CD14-positive monocyte (primary cell): Measurements from ENCODE around the gene RELCH. TPM values are rescaled to one million over a fixed set of nuclear protein-coding genes. Genes with fewer than 3 reads are reported as not detected.

ENCODE experiments used
- DNase-seq, 3 donors: peaks; one replicate each; pipeline ENCODE4 v3.0.0-alpha.2; 2011 to 2022
- H2AFZ ChIP-seq: 2 replicates; pipeline ENCODE4 v1.6.0; 2012; ENCODE audit warnings: mild to moderate bottlenecking, low read depth, low read length, inconsistent platforms; ENCODE audit not compliant: insufficient read depth, poor library complexity, severe bottlenecking
- H3K27ac ChIP-seq, 2 donors: 1 replicate in 1 of 2; 2 replicates in 1 of 2; pipeline ENCODE4 v1.5.1; 2012 to 2013; ENCODE audit warnings: low read length in 2 of 2, control low read depth in 1 of 2, inconsistent platforms in 1 of 2, low read depth in 1 of 2, mild to moderate bottlenecking in 1 of 2
- H3K27me3 ChIP-seq, 2 donors: one replicate each; pipeline versions ENCODE4 v1.6.0 to v1.6.1; 2011 to 2013; ENCODE audit warnings: low read length in 2 of 2; ENCODE audit not compliant: control insufficient read depth in 2 of 2, insufficient read depth in 2 of 2
- H3K36me3 ChIP-seq, 2 donors: replicated peaks in 1 of 2; 1 replicate in 1 of 2; 2 replicates in 1 of 2; pipeline versions ENCODE4 v1.5.1 to v1.6.1; 2012 to 2013; ENCODE audit warnings: low read length in 2 of 2, control low read depth in 1 of 2, inconsistent platforms in 1 of 2, mild to moderate bottlenecking in 1 of 2; ENCODE audit not compliant: insufficient read depth in 2 of 2, control insufficient read depth in 1 of 2
- H3K4me1 ChIP-seq, 2 donors: 1 replicate in 1 of 2; 2 replicates in 1 of 2; pipeline versions ENCODE4 v1.5.1 to v1.6.1; 2012 to 2013; ENCODE audit warnings: low read length in 2 of 2, control low read depth in 1 of 2, inconsistent platforms in 1 of 2, mild to moderate bottlenecking in 1 of 2, moderate library complexity in 1 of 2; ENCODE audit not compliant: insufficient read depth in 2 of 2, control insufficient read depth in 1 of 2
- H3K4me2 ChIP-seq: replicated peaks from 2 replicates; pipeline ENCODE3; 2012; ENCODE audit warnings: low read length, moderate library complexity, mild to moderate bottlenecking; ENCODE audit not compliant: poor library complexity, severe bottlenecking; ENCODE audit errors: extremely low read depth
- H3K4me3 ChIP-seq, 3 experiments: fragments of 200-600 bp in 1 of 3; sonication (generic) in 1 of 3; replicated peaks in 1 of 3; 1 replicate in 2 of 3; 2 replicates in 1 of 3; pipeline ENCODE4 v1.5.1; 2011 to 2013; ENCODE audit warnings: low read length in 3 of 3, mild to moderate bottlenecking in 3 of 3, control low read depth in 2 of 3, low read depth in 2 of 3, inconsistent platforms in 1 of 3, moderate library complexity in 1 of 3
- H3K79me2 ChIP-seq: 2 replicates; pipeline ENCODE4 v1.6.0; 2012; ENCODE audit warnings: mild to moderate bottlenecking, control low read depth, inconsistent platforms, low read length, moderate library complexity; ENCODE audit not compliant: insufficient read depth
- H3K9ac ChIP-seq: 2 replicates; pipeline ENCODE4 v1.6.0; 2017; ENCODE audit warnings: low read length, mild to moderate bottlenecking; ENCODE audit not compliant: insufficient read depth, poor library complexity, severe bottlenecking
- H3K9me3 ChIP-seq, 2 donors: replicated peaks in 1 of 2; 1 replicate in 1 of 2; 2 replicates in 1 of 2; pipeline versions ENCODE4 v1.5.1 to v1.6.1; 2012 to 2013; ENCODE audit warnings: low read length in 2 of 2, control low read depth in 1 of 2; ENCODE audit not compliant: control insufficient read depth in 1 of 2, insufficient read depth in 1 of 2
- H4K20me1 ChIP-seq: 2 replicates; pipeline ENCODE4 v1.6.0; 2012; ENCODE audit warnings: mild to moderate bottlenecking, low read length, control low read depth, moderate library complexity; ENCODE audit not compliant: insufficient read depth
- H3K27ac Mint-ChIP-seq, 7 donors: one replicate each; pipeline ENCODE4 v1.8.0; 2020; ENCODE audit warnings: mild to moderate bottlenecking in 7 of 7, mixed read lengths in 7 of 7, moderate library complexity in 6 of 7, inconsistent platforms in 2 of 7
- H3K27me3 Mint-ChIP-seq, 3 donors: one replicate each; pipeline ENCODE4 v1.8.0; 2021 to 2022; ENCODE audit warnings: low read depth in 3 of 3, mild to moderate bottlenecking in 3 of 3, mixed read lengths in 3 of 3, moderate library complexity in 3 of 3, inconsistent platforms in 1 of 3
- H3K36me3 Mint-ChIP-seq, 2 donors: one replicate each; pipeline ENCODE4 v1.8.0; 2020; ENCODE audit warnings: mixed read lengths in 2 of 2, inconsistent platforms in 1 of 2, mild to moderate bottlenecking in 1 of 2
- H3K4me1 Mint-ChIP-seq: one replicate; pipeline ENCODE4 v1.8.0; 2020; ENCODE audit warnings: mild to moderate bottlenecking, mixed read lengths
- H3K4me3 Mint-ChIP-seq, 2 donors: one replicate each; pipeline ENCODE4 v1.8.0; 2020; ENCODE audit warnings: mild to moderate bottlenecking in 2 of 2, mixed read lengths in 2 of 2, moderate library complexity in 1 of 2
- H3K9me3 Mint-ChIP-seq, 7 donors: one replicate each; pipeline ENCODE4 v1.8.0; 2020 to 2022; ENCODE audit warnings: mixed read lengths in 7 of 7, mild to moderate bottlenecking in 6 of 7, moderate library complexity in 6 of 7, inconsistent platforms in 2 of 7
- WGBS: methylation state at CpG from one replicate; pipeline ENCODE4 v1.1.5; 2013; ENCODE audit warnings: missing lambda C conversion rate; ENCODE audit not compliant: insufficient coverage; 5-methylcytosine and 5-hydroxymethylcytosine counted together
- intact Hi-C, 2 donors: fragments of 100-400 bp; cut with micrococcal nuclease; formaldehyde crosslinking; loops; one replicate each; pipeline versions ENCODE4 v1.15.0 to v1.15.1; 2023
- polyA plus RNA-seq, 3 donors: library from polyadenylated mRNA; depleted of rRNA in 1 of 3; unstranded in 2 of 3; stranded (reverse) in 1 of 3; fragments of 300-500 nt in 2 of 3; fragments of >200 nt in 1 of 3; fragmentation: Illumina TruSeq in 2 of 3; gene quantifications; 1 replicate in 2 of 3; 2 replicates in 1 of 3; pipeline ENCODE4 v1.2.3, GENCODE V29; 2012 to 2021
- TF ChIP-seq, protein P1 (sequence below): fragments of 200-600 bp; IDR thresholded peaks from one replicate; pipeline ENCODE4 v1.8.0; 2022; ENCODE audit warnings: antibody characterized with exemption, mild to moderate bottlenecking

RELCH gene
- polyA plus RNA-seq, 3 donors: 3.8 to 30.4 (median 4.9) TPM

DNA sequence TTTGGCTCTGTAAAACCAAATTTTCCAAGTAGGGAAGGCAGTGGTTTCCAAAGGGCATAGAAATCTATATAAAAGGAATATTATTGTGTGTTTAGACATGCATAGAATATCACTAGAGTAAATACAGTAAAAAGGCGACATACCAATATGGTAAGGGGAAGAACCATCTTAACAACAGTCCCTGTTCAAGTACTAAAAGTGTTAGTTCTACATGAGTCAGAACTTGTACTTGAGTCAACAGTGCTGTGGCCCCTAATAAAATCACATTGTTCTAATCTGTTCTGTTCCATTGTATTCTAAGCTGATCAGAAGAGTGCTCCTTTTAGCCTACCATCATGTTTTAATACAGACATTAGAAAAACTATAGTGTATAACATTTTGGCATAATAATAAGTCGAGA, 102.0 kb downstream of the RELCH start:
- peaks cover 0 to 3% (median 0%) of the 10 kb centered on the region in 3 donors for H3K27me3 Mint-ChIP-seq
- H3K4me3 ChIP-seq: peak overlapping the region in 1 of 3 experiments; percentile 51
- DNase-seq: peak in 2 of 3 donors; percentile 24 to 37
- peaks cover 28 to 65% of the 10 kb centered on the region in 2 donors for H3K36me3 ChIP-seq
- H3K4me1 Mint-ChIP-seq: peaks cover 38% of the 10 kb centered on the region
- H3K4me2 ChIP-seq: peak overlapping the region; percentile 46
- H3K27me3 ChIP-seq: no peaks in the 10 kb centered on the region
- no peak overlapping the region for H3K27ac ChIP-seq
- no peak overlapping the region for H2AFZ ChIP-seq
- no peak overlapping the region for H3K4me3 Mint-ChIP-seq
- no peaks in the 10 kb centered on the region for H4K20me1 ChIP-seq
- TF ChIP-seq, protein P1, sequence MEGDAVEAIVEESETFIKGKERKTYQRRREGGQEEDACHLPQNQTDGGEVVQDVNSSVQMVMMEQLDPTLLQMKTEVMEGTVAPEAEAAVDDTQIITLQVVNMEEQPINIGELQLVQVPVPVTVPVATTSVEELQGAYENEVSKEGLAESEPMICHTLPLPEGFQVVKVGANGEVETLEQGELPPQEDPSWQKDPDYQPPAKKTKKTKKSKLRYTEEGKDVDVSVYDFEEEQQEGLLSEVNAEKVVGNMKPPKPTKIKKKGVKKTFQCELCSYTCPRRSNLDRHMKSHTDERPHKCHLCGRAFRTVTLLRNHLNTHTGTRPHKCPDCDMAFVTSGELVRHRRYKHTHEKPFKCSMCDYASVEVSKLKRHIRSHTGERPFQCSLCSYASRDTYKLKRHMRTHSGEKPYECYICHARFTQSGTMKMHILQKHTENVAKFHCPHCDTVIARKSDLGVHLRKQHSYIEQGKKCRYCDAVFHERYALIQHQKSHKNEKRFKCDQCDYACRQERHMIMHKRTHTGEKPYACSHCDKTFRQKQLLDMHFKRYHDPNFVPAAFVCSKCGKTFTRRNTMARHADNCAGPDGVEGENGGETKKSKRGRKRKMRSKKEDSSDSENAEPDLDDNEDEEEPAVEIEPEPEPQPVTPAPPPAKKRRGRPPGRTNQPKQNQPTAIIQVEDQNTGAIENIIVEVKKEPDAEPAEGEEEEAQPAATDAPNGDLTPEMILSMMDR: no peak
- peak overlapping the region in 4 of 7 donors; percentile 21 to 61 (median 38) for H3K27ac Mint-ChIP-seq
- no peaks in the 10 kb centered on the region for H3K9me3 ChIP-seq
- no peaks in the 10 kb centered on the region for H3K79me2 ChIP-seq
- no peaks in the 10 kb centered on the region for H3K9me3 Mint-ChIP-seq
- peaks cover 27 to 32% of the 10 kb centered on the region in 2 donors for H3K36me3 Mint-ChIP-seq
- H3K4me1 ChIP-seq: peaks cover 20 to 38% of the 10 kb centered on the region in 2 donors
- WGBS: 100% methylated on average over 1 of the region's 2 CpGs
- intact Hi-C loops: no loop called here
- H3K9ac ChIP-seq: no peak overlapping the region

DNA sequence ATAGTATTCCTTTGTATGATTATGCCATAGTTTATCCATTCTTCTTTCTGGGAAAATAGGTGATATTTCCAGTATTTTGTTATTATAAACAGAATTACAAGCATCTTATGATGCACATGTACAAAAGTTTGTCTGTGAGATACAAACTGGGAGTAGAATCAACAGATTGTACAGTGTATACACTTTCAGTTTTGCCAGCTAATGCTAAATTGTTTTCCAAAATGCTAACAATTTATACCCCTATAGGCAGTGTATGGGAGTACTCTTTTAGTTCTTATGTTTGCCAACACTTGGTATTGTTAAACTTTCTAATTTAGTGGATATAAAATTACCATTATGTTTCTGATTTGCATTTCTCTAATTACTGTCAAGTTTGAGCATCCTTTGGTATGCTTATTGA, 107.0 kb downstream of the RELCH start:
- Histone ChIP-seq H3K9me3 (no peaks in the 10 kb centered on the region), H3K4me1 (peaks cover 10 to 17% of the 10 kb centered on the region in 2 donors), H3K27me3 (no peaks in the 10 kb centered on the region), H4K20me1 (no peaks in the 10 kb centered on the region), H3K27ac (no peak overlapping the region), H3K4me3 (no peak overlapping the region), H3K79me2 (no peaks in the 10 kb centered on the region), H2AFZ (no peak overlapping the region), H3K36me3 (peaks cover 39 to 56% of the 10 kb centered on the region in 2 donors), H3K4me2 (no peak overlapping the region), H3K9ac (no peak overlapping the region)
- Mint-ChIP-seq H3K9me3 (no peaks in the 10 kb centered on the region), H3K27me3 (peaks cover 0 to 3% (median 0%) of the 10 kb centered on the region in 3 donors), H3K4me3 (no peak overlapping the region), H3K27ac (no peak overlapping the region), H3K4me1 (peaks cover 16% of the 10 kb centered on the region), H3K36me3 (peaks cover 24 to 38% of the 10 kb centered on the region in 2 donors)
- intact Hi-C loops: no loop called here
- DNase-seq: no peak
- TF ChIP-seq, protein P1: no peak
